Neural progenitor cell (in vitro differentiated cells): ENCODE results near the gene AFG1L.

ENCODE experiments used
- CTCF ChIP-seq: fragments of 200-600 bp; sonication (generic); IDR thresholded peaks from 2 replicates; pipeline ENCODE4 v1.5.1; 2017; ENCODE audit warnings: antibody characterized with exemption, mild to moderate bottlenecking
- EZH2 ChIP-seq: fragments of 200-600 bp; sonication (generic); IDR thresholded peaks from 2 replicates; pipeline ENCODE4 v1.6.1; 2017; ENCODE audit warnings: antibody characterized with exemption, mild to moderate bottlenecking, moderate library complexity

- no peak for TF ChIP-seq CTCF
- no peak for TF ChIP-seq EZH2
These were observed 7.5 kb downstream of the AFG1L start for GRCh38 chr6:108302386-108302785.
